GM23338 (cell line): ENCODE results near the gene XKR8.

Experiments
- CREB1 ChIP-seq: fragments of 250-450 bp; sonication (Bioruptor Pico); IDR thresholded peaks from 2 replicates; pipeline ENCODE4 v1.5.0; 2020; ENCODE audit warnings: low read depth, mild to moderate bottlenecking, moderate library complexity
- EZH2 ChIP-seq: fragments of 200-600 bp; sonication (generic); IDR thresholded peaks from one replicate; pipeline ENCODE4 v1.8.0; 2017; ENCODE audit warnings: antibody characterized with exemption, mild to moderate bottlenecking, low read depth; ENCODE audit not compliant: unreplicated experiment
- EZH2phosphoT487 ChIP-seq: fragments of 200-600 bp; sonication (generic); IDR thresholded peaks from one replicate; pipeline ENCODE4 v1.8.1; 2018; ENCODE audit warnings: antibody characterized with exemption; ENCODE audit not compliant: unreplicated experiment
- JUNB ChIP-seq: IDR thresholded peaks from one replicate; pipeline ENCODE4 v1.6.1; 2016; ENCODE audit warnings: antibody characterized with exemption; ENCODE audit not compliant: unreplicated experiment
- NANOG ChIP-seq: IDR thresholded peaks from 2 replicates; pipeline ENCODE4 v1.6.1; 2016; ENCODE audit warnings: antibody characterized with exemption, borderline replicate concordance
- POLR2AphosphoS5 ChIP-seq: IDR thresholded peaks from 2 replicates; pipeline ENCODE4 v1.6.1; 2016; ENCODE audit warnings: antibody characterized with exemption, low read depth
- STAT1 ChIP-seq: IDR thresholded peaks from one replicate; pipeline ENCODE4 v1.6.1; 2016; ENCODE audit warnings: antibody characterized with exemption; ENCODE audit not compliant: unreplicated experiment
- ZNF331 ChIP-seq: fragments of 250-450 bp; sonication (Bioruptor Pico); IDR thresholded peaks from 2 replicates; pipeline ENCODE4 v1.5.0; 2020; ENCODE audit warnings: low read depth, mild to moderate bottlenecking, moderate library complexity
- TF ChIP-seq, protein P1 (sequence below), 2 experiments: fragments of 200-600 bp in 1 of 2; sonication (generic) in 1 of 2; conservative IDR thresholded peaks; 2 replicates each; pipeline versions ENCODE4 v1.5.1 to v1.6.1; 2016 to 2017; ENCODE audit warnings: antibody characterized with exemption in 2 of 2, low read depth in 2 of 2, mild to moderate bottlenecking in 2 of 2, moderate library complexity in 1 of 2
- TF ChIP-seq, protein P2 (sequence below): IDR thresholded peaks from one replicate; pipeline ENCODE4 v1.6.1; 2018; ENCODE audit warnings: antibody characterized with exemption; ENCODE audit not compliant: unreplicated experiment
- TF ChIP-seq, protein P3 (sequence below): IDR thresholded peaks from 2 replicates; pipeline ENCODE4 v1.6.1; 2016; ENCODE audit warnings: antibody characterized with exemption

- no peak for TF ChIP-seq POLR2AphosphoS5
- TF ChIP-seq, protein P1, sequence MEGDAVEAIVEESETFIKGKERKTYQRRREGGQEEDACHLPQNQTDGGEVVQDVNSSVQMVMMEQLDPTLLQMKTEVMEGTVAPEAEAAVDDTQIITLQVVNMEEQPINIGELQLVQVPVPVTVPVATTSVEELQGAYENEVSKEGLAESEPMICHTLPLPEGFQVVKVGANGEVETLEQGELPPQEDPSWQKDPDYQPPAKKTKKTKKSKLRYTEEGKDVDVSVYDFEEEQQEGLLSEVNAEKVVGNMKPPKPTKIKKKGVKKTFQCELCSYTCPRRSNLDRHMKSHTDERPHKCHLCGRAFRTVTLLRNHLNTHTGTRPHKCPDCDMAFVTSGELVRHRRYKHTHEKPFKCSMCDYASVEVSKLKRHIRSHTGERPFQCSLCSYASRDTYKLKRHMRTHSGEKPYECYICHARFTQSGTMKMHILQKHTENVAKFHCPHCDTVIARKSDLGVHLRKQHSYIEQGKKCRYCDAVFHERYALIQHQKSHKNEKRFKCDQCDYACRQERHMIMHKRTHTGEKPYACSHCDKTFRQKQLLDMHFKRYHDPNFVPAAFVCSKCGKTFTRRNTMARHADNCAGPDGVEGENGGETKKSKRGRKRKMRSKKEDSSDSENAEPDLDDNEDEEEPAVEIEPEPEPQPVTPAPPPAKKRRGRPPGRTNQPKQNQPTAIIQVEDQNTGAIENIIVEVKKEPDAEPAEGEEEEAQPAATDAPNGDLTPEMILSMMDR (conservative IDR thresholded peaks at IDR 0.05; ENCODE audit: low read depth in 2 of 2): no peak
- TF ChIP-seq, protein P2, sequence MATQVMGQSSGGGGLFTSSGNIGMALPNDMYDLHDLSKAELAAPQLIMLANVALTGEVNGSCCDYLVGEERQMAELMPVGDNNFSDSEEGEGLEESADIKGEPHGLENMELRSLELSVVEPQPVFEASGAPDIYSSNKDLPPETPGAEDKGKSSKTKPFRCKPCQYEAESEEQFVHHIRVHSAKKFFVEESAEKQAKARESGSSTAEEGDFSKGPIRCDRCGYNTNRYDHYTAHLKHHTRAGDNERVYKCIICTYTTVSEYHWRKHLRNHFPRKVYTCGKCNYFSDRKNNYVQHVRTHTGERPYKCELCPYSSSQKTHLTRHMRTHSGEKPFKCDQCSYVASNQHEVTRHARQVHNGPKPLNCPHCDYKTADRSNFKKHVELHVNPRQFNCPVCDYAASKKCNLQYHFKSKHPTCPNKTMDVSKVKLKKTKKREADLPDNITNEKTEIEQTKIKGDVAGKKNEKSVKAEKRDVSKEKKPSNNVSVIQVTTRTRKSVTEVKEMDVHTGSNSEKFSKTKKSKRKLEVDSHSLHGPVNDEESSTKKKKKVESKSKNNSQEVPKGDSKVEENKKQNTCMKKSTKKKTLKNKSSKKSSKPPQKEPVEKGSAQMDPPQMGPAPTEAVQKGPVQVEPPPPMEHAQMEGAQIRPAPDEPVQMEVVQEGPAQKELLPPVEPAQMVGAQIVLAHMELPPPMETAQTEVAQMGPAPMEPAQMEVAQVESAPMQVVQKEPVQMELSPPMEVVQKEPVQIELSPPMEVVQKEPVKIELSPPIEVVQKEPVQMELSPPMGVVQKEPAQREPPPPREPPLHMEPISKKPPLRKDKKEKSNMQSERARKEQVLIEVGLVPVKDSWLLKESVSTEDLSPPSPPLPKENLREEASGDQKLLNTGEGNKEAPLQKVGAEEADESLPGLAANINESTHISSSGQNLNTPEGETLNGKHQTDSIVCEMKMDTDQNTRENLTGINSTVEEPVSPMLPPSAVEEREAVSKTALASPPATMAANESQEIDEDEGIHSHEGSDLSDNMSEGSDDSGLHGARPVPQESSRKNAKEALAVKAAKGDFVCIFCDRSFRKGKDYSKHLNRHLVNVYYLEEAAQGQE: no peak
- TF ChIP-seq EZH2phosphoT487: no peak
- no peak for TF ChIP-seq STAT1
- TF ChIP-seq, protein P3, sequence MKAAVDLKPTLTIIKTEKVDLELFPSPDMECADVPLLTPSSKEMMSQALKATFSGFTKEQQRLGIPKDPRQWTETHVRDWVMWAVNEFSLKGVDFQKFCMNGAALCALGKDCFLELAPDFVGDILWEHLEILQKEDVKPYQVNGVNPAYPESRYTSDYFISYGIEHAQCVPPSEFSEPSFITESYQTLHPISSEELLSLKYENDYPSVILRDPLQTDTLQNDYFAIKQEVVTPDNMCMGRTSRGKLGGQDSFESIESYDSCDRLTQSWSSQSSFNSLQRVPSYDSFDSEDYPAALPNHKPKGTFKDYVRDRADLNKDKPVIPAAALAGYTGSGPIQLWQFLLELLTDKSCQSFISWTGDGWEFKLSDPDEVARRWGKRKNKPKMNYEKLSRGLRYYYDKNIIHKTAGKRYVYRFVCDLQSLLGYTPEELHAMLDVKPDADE: no peak
- TF ChIP-seq EZH2: no peak
- no peak for TF ChIP-seq JUNB
- TF ChIP-seq CREB1: no peak
- TF ChIP-seq ZNF331 (CRISPR knock-in tag): no peak
- TF ChIP-seq NANOG: no peak
Observed at GRCh38 chr1:27940870-27941560, 18.8 kb upstream of the XKR8 start.
